H1 (cell line): ENCODE data around the gene MTX2. TPM values are rescaled to one million over a fixed set of nuclear protein-coding genes. Genes with fewer than 3 reads are reported as not detected.

ENCODE experiments used
- CTCF ChIA-PET: fragments of 300-600 bp; sonication (Branson Sonifier 250); formaldehyde crosslinking; loops from one replicate; lab custom pipeline; 2021; ENCODE audit not compliant: partially characterized antibody; lab: Charles Lee
- POLR2A ChIA-PET: fragments of 300-600 bp; sonication (Branson Sonifier 250); formaldehyde crosslinking; loops from one replicate; lab custom pipeline; 2021; ENCODE audit warnings: inconsistent platforms; ENCODE audit not compliant: partially characterized antibody; lab: Charles Lee
- DNase-seq, 2 experiments: peaks; one replicate each; pipeline versions ENCODE4 v3.0.0 to v3.0.0-alpha.2; 2010 to 2022; ENCODE audit warnings: low spot score in 2 of 2, low read depth in 1 of 2, mixed read lengths in 1 of 2
- FAIRE-seq: peaks from 2 replicates; lab custom pipeline; 2011; peaks lifted over from hg19 to GRCh38; lab: Jason Lieb, UNC
- H2AFZ ChIP-seq: 2 replicates; pipeline ENCODE4 v1.8.1; 2012; ENCODE audit warnings: low read length, inconsistent platforms
- H2AK5ac ChIP-seq: 2 replicates; pipeline ENCODE4 v1.6.1; 2013; ENCODE audit warnings: low read depth, low read length
- H2BK120ac ChIP-seq: replicated peaks from 2 replicates; pipeline ENCODE3; 2013; ENCODE audit warnings: low read depth, low read length, inconsistent platforms
- H2BK12ac ChIP-seq: 2 replicates; pipeline ENCODE4 v1.6.1; 2013; ENCODE audit warnings: low read depth, low read length
- H2BK15ac ChIP-seq: 2 replicates; pipeline ENCODE4 v1.6.1; 2013; ENCODE audit warnings: low read length
- H2BK20ac ChIP-seq: 2 replicates; pipeline ENCODE4 v1.6.1; 2013; ENCODE audit warnings: low read length
- H2BK5ac ChIP-seq: 2 replicates; pipeline ENCODE4 v1.6.1; 2013; ENCODE audit warnings: low read depth, low read length
- H3K14ac ChIP-seq: 2 replicates; pipeline ENCODE4 v1.6.1; 2013; ENCODE audit warnings: inconsistent platforms; ENCODE audit not compliant: insufficient read length
- H3K18ac ChIP-seq: 2 replicates; pipeline ENCODE4 v1.6.1; 2013; ENCODE audit warnings: low read length; ENCODE audit errors: extremely low read depth
- H3K23ac ChIP-seq: 2 replicates; pipeline ENCODE4 v1.6.1; 2013; ENCODE audit warnings: inconsistent platforms; ENCODE audit not compliant: insufficient read length
- H3K23me2 ChIP-seq: 2 replicates; pipeline ENCODE4 v1.6.1; 2013; ENCODE audit warnings: low read depth, low read length
- H3K27ac ChIP-seq: 2 replicates; pipeline ENCODE4 v1.6.1; 2011; ENCODE audit warnings: low read depth, low read length, inconsistent platforms
- H3K27me3 ChIP-seq, 4 experiments: replicated peaks in 1 of 4; 1 replicate in 1 of 4; 2 replicates in 3 of 4; pipeline versions ENCODE4 v1.6.1 to v1.8.1; 2011 to 2013; ENCODE audit warnings: low read length in 3 of 4, mild to moderate bottlenecking in 3 of 4, inconsistent platforms in 2 of 4, mixed read lengths in 2 of 4, moderate library complexity in 1 of 4; ENCODE audit not compliant: control insufficient read depth in 3 of 4, insufficient read depth in 3 of 4; ENCODE audit errors: extremely low read depth in 1 of 4
- H3K36me3 ChIP-seq, 4 experiments: 2 replicates each; pipeline versions ENCODE4 v1.6.1 to v1.8.1; 2011 to 2013; ENCODE audit warnings: mild to moderate bottlenecking in 4 of 4, low read length in 3 of 4, moderate library complexity in 2 of 4, control low read depth in 1 of 4, inconsistent platforms in 1 of 4; ENCODE audit not compliant: insufficient read depth in 4 of 4, control insufficient read depth in 2 of 4
- H3K4ac ChIP-seq: replicated peaks from 2 replicates; pipeline ENCODE3; 2013; ENCODE audit warnings: low read length, low read depth, mixed read lengths, inconsistent platforms; ENCODE audit not compliant: insufficient read length
- H3K4me1 ChIP-seq, 4 experiments: replicated peaks in 1 of 4; 1 replicate in 1 of 4; 2 replicates in 3 of 4; pipeline versions ENCODE4 v1.6.1 to v1.8.1; 2011 to 2013; ENCODE audit warnings: low read length in 3 of 4, inconsistent platforms in 2 of 4, mixed read lengths in 1 of 4; ENCODE audit not compliant: insufficient read depth in 4 of 4, control insufficient read depth in 3 of 4
- H3K4me2 ChIP-seq, 2 experiments: 2 replicates each; pipeline versions ENCODE4 v1.6.1 to v1.8.1; 2011 to 2013; ENCODE audit warnings: low read depth in 2 of 2, low read length in 2 of 2, control low read depth in 1 of 2, inconsistent platforms in 1 of 2, mild to moderate bottlenecking in 1 of 2; ENCODE audit not compliant: insufficient read depth in 1 of 2
- H3K4me3 ChIP-seq, 4 experiments: fragments of 200-600, 300-600 bp in 1 of 4; sonication (generic), shearing (Covaris generic), sonication (Bioruptor Twin) in 1 of 4; 2 replicates each; pipeline versions ENCODE4 v1.5.1 to v1.8.1; 2011 to 2016; ENCODE audit warnings: low read length in 4 of 4, low read depth in 3 of 4, control low read depth in 2 of 4, inconsistent platforms in 2 of 4, mild to moderate bottlenecking in 2 of 4, mixed read lengths in 1 of 4, moderate library complexity in 1 of 4; ENCODE audit not compliant: insufficient read depth in 2 of 4; ENCODE audit errors: extremely low read depth in 1 of 4
- H3K56ac ChIP-seq: replicated peaks from 2 replicates; pipeline ENCODE3; 2013; ENCODE audit warnings: low read depth, mild to moderate bottlenecking, mixed read lengths, low read length, inconsistent platforms; ENCODE audit not compliant: insufficient read length
- H3K79me1 ChIP-seq: 2 replicates; pipeline ENCODE4 v1.6.1; 2013; ENCODE audit warnings: low read depth, low read length, control low read depth
- H3K79me2 ChIP-seq, 2 experiments: 2 replicates each; pipeline versions ENCODE4 v1.6.1 to v1.8.1; 2012 to 2013; ENCODE audit warnings: low read length in 2 of 2, mild to moderate bottlenecking in 2 of 2, inconsistent platforms in 1 of 2; ENCODE audit not compliant: insufficient read depth in 2 of 2, control insufficient read depth in 1 of 2
- H3K9ac ChIP-seq, 4 experiments: replicated peaks in 1 of 4; 1 replicate in 1 of 4; 2 replicates in 3 of 4; pipeline versions ENCODE4 v1.6.1 to v1.8.1; 2011 to 2013; ENCODE audit warnings: low read depth in 3 of 4, low read length in 3 of 4, control low read depth in 2 of 4, mild to moderate bottlenecking in 2 of 4, moderate library complexity in 2 of 4, inconsistent platforms in 1 of 4; ENCODE audit errors: extremely low read depth in 1 of 4
- H3K9me3 ChIP-seq, 2 experiments: 2 replicates each; pipeline versions ENCODE4 v1.6.1 to v1.8.1; 2012 to 2013; ENCODE audit warnings: mild to moderate bottlenecking in 2 of 2, moderate library complexity in 2 of 2, control low read depth in 1 of 2, inconsistent platforms in 1 of 2, low read depth in 1 of 2, low read length in 1 of 2, mixed read lengths in 1 of 2; ENCODE audit not compliant: insufficient read depth in 2 of 2
- H4K20me1 ChIP-seq, 2 experiments: replicated peaks in 1 of 2; 2 replicates each; pipeline versions ENCODE3 to v1.8.1; 2011 to 2013; ENCODE audit warnings: inconsistent platforms in 2 of 2, low read length in 2 of 2, mild to moderate bottlenecking in 1 of 2; ENCODE audit not compliant: insufficient read depth in 2 of 2, control insufficient read depth in 1 of 2
- H4K5ac ChIP-seq: 2 replicates; pipeline ENCODE4 v1.6.1; 2013; ENCODE audit warnings: low read length, low read depth, mixed read lengths, inconsistent platforms; ENCODE audit not compliant: insufficient read length
- H4K8ac ChIP-seq: 2 replicates; pipeline ENCODE4 v1.8.0; 2013; ENCODE audit warnings: mild to moderate bottlenecking, moderate library complexity, low read length, inconsistent platforms; ENCODE audit not compliant: insufficient read depth; ENCODE audit errors: extremely low read depth
- H4K91ac ChIP-seq: replicated peaks from 2 replicates; pipeline ENCODE3; 2013; ENCODE audit warnings: low read length, mixed read lengths, inconsistent platforms; ENCODE audit not compliant: insufficient read length
- ATF3 ChIP-seq: IDR thresholded peaks from 2 replicates; pipeline ENCODE4 v1.6.1; 2011; ENCODE audit warnings: low read depth, mild to moderate bottlenecking, low read length; ENCODE audit not compliant: insufficient read depth
- BRCA1 ChIP-seq: IDR thresholded peaks from 2 replicates; pipeline ENCODE4 v1.6.1; 2012; ENCODE audit warnings: low read depth, low read length, improper control_type of control experiment
- CBX8 ChIP-seq: fragments of 300-800, 300-1000 bp; sonication (generic); IDR thresholded peaks from 2 replicates; pipeline ENCODE4 v1.7.1; 2016; ENCODE audit warnings: low read depth, low read length, borderline replicate concordance
- EZH2 ChIP-seq: fragments of 200-600 bp; sonication (generic); IDR thresholded peaks from 2 replicates; pipeline ENCODE4 v1.7.1; 2012; ENCODE audit warnings: low read depth, mild to moderate bottlenecking, moderate library complexity, low read length, inconsistent platforms; ENCODE audit not compliant: severe bottlenecking
- GTF2F1 ChIP-seq: IDR thresholded peaks from 2 replicates; pipeline ENCODE4 v1.6.1; 2012; ENCODE audit warnings: low read depth, low read length, improper control_type of control experiment, borderline replicate concordance
- KDM1A ChIP-seq: fragments of 200-600, 300-600 bp; sonication (generic); IDR thresholded peaks from 2 replicates; pipeline ENCODE4 v1.7.1; 2016; ENCODE audit warnings: mild to moderate bottlenecking, low read length, borderline replicate concordance
- KDM5A ChIP-seq: fragments of 200-600 bp; IDR thresholded peaks from 2 replicates; pipeline ENCODE4 v1.7.1; 2012; ENCODE audit warnings: mild to moderate bottlenecking, low read length, inconsistent platforms, mixed read lengths
- MAX ChIP-seq: IDR thresholded peaks from 2 replicates; pipeline ENCODE4 v1.6.1; 2012; ENCODE audit warnings: inconsistent platforms
- POLR2AphosphoS5 ChIP-seq: IDR thresholded peaks from 2 replicates; pipeline ENCODE4 v1.6.1; 2011; ENCODE audit warnings: low read depth, low read length
- RXRA ChIP-seq: IDR thresholded peaks from 2 replicates; pipeline ENCODE4 v1.6.1; 2011; ENCODE audit warnings: low read depth, mild to moderate bottlenecking, low read length, moderate library complexity; ENCODE audit not compliant: insufficient read depth
- SIN3A ChIP-seq, 2 experiments: IDR thresholded peaks in 1 of 2; conservative IDR thresholded peaks in 1 of 2; 2 replicates each; pipeline ENCODE4 v1.6.1; 2011 to 2012; ENCODE audit warnings: low read length in 2 of 2, improper control_type of control experiment in 1 of 2, low read depth in 1 of 2, mild to moderate bottlenecking in 1 of 2
- SIRT6 ChIP-seq: IDR thresholded peaks from one replicate; pipeline ENCODE4 v1.7.1; 2012; ENCODE audit warnings: low read length, inconsistent platforms
- TAF1 ChIP-seq: IDR thresholded peaks from 2 replicates; pipeline ENCODE4 v1.6.1; 2011; ENCODE audit warnings: mild to moderate bottlenecking, low read depth, low read length
- TBP ChIP-seq: IDR thresholded peaks from 2 replicates; pipeline ENCODE4 v1.6.1; 2011; ENCODE audit warnings: low read depth, low read length, improper control_type of control experiment
- YY1 ChIP-seq: IDR thresholded peaks from 2 replicates; pipeline ENCODE4 v1.6.1; 2011; ENCODE audit warnings: low read depth, mild to moderate bottlenecking, low read length
- WGBS, 2 experiments: shearing (Covaris generic) in 1 of 2; methylation state at CpG; one replicate each; pipeline versions ENCODE4 v1.1.6 to v1.1.7; 2013 to 2015; ENCODE audit warnings: low lambda C conversion rate in 2 of 2, mixed read lengths in 2 of 2, inconsistent platforms in 1 of 2, low coverage in 1 of 2, missing lambda C conversion rate in 1 of 2; ENCODE audit not compliant: insufficient replicate concordance in 2 of 2, insufficient coverage in 1 of 2, insufficient read length in 1 of 2; ENCODE audit errors: extremely low coverage in 1 of 2, missing lambda C conversion rate in 1 of 2; 5-methylcytosine and 5-hydroxymethylcytosine counted together
- polyA plus RNA-seq, 7 experiments: library from polyadenylated mRNA; depleted of rRNA in 3 of 7; stranded (reverse) in 5 of 7; unstranded in 2 of 7; fragments of >200 nt in 5 of 7; fragments of 200-250 nt in 2 of 7; gene quantifications; 1 replicate in 5 of 7; 2 replicates in 1 of 7; 4 replicates in 1 of 7; pipeline versions ENCODE4 v1.2.1 to v1.2.3, GENCODE V29; 2011 to 2013; ENCODE audit warnings: missing spikeins in 2 of 7, mixed read lengths in 2 of 7
- total RNA-seq: library from RNA; stranded (reverse); fragmentation: NEBNext Ultra II Directional; extraction: Animal tissue kit (Norgen Biotek cat#: 25700); gene quantifications from 2 replicates; pipeline ENCODE4 v1.2.1, GENCODE V29; 2021

MTX2 gene
- total and polyA plus RNA-seq, 2 of the 8 experiments (the other 6 are each of a cell fraction or from before 2014, with no cell fraction given), result 33.5 to 38.3 TPM

GRCh38 chr2:176240301-176240700 is 28.9 kb upstream of the MTX2 start:
- CTCF ChIA-PET, result interaction anchor here (1.3 to 1.9 kb wide), 3 partner anchors 71 to 412 kb away, joined by 3 to 6 read pairs (median 3); no protein-coding TSS in a partner anchor
- POLR2A ChIA-PET, result no interaction called here
- H3K27me3 ChIP-seq, result no peaks in the 10 kb centered on the region
- FAIRE-seq, result no peak
- no peaks in the 10 kb centered on the region for H3K9me3 ChIP-seq
- no peak overlapping the region for H2BK15ac ChIP-seq
- no peak overlapping the region for H4K5ac ChIP-seq
- no peak overlapping the region for H4K91ac ChIP-seq
- no peak overlapping the region for H3K9ac ChIP-seq
- no peak overlapping the region for H3K4me3 ChIP-seq
- no peak overlapping the region for H3K4me2 ChIP-seq
- no peaks in the 10 kb centered on the region for H3K4me1 ChIP-seq
- no peak overlapping the region for H3K23ac ChIP-seq
- no peak overlapping the region for H2AK5ac ChIP-seq
- H3K79me2 ChIP-seq, result no peaks in the 10 kb centered on the region
- H4K8ac ChIP-seq, result no peak overlapping the region
- H3K36me3 ChIP-seq, result no peaks in the 10 kb centered on the region
- no peak overlapping the region for H2BK120ac ChIP-seq
- H3K4ac ChIP-seq, result no peak overlapping the region
- H3K79me1 ChIP-seq, result no peaks in the 10 kb centered on the region
- H4K20me1 ChIP-seq, result no peaks in the 10 kb centered on the region
- H3K18ac ChIP-seq, result no peak overlapping the region
- H2BK20ac ChIP-seq, result no peak overlapping the region
- no peak overlapping the region for H2BK5ac ChIP-seq
- 83% methylated on average over 1 of the region's 1 CpG; no CpG with 5 or more reads in 1 of the 2 experiments for WGBS, 2 experiments
- no peak for DNase-seq
- H3K23me2 ChIP-seq, result no peaks in the 10 kb centered on the region
- no peak overlapping the region for H3K56ac ChIP-seq
- H2AFZ ChIP-seq, result no peak overlapping the region
- H2BK12ac ChIP-seq, result no peak overlapping the region
- no peak overlapping the region for H3K14ac ChIP-seq
- H3K27ac ChIP-seq, result no peak overlapping the region
- TF ChIP-seq CBX8 (no peak), SIRT6 (no peak), EZH2 (no peak), RXRA (no peak), SIN3A (conservative IDR thresholded peaks at IDR 0.05 in 1 of 2, IDR thresholded peaks at IDR 0.05 in 1 of 2; ENCODE audit: low read depth in 1 of 2, low read length in 2 of 2) (no peak), ATF3 (no peak), TAF1 (no peak), TBP (no peak), GTF2F1 (no peak), BRCA1 (no peak), KDM1A (no peak), POLR2AphosphoS5 (no peak), KDM5A (no peak), YY1 (no peak), MAX (no peak)
